ENCODE results near the gene AFF3. TPM values are rescaled to one million over a fixed set of nuclear protein-coding genes. Genes with fewer than 3 reads are reported as not detected.

Gene AFF3
- total and polyA plus RNA-seq, 3 donors from 2014 or later: 18.0 to 34.4 (median 27.1) TPM

GRCh38 chr2:99678625-99679024 lies 463.8 kb downstream of the AFF3 start:
- no peaks in the 10 kb centered on the region for H3K9me3 ChIP-seq
- 95 to 100% methylated on average over 4 of the region's 4 CpGs for WGBS, 2 donors
- H3K27ac ChIP-seq: no peak overlapping the region
- no peak for TF ChIP-seq POLR2A (IDR thresholded peaks at IDR 0.05)
- TF ChIP-seq, protein P1, sequence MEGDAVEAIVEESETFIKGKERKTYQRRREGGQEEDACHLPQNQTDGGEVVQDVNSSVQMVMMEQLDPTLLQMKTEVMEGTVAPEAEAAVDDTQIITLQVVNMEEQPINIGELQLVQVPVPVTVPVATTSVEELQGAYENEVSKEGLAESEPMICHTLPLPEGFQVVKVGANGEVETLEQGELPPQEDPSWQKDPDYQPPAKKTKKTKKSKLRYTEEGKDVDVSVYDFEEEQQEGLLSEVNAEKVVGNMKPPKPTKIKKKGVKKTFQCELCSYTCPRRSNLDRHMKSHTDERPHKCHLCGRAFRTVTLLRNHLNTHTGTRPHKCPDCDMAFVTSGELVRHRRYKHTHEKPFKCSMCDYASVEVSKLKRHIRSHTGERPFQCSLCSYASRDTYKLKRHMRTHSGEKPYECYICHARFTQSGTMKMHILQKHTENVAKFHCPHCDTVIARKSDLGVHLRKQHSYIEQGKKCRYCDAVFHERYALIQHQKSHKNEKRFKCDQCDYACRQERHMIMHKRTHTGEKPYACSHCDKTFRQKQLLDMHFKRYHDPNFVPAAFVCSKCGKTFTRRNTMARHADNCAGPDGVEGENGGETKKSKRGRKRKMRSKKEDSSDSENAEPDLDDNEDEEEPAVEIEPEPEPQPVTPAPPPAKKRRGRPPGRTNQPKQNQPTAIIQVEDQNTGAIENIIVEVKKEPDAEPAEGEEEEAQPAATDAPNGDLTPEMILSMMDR (IDR thresholded peaks at IDR 0.05): no peak
- H3K27me3 ChIP-seq: no peaks in the 10 kb centered on the region
- intact Hi-C loops (cut with DNase I; ENCODE audit: low total_unique reads): no loop called here
- no peak overlapping the region for H3K4me3 ChIP-seq
- no peaks in the 10 kb centered on the region for H3K4me1 ChIP-seq
- DNase-seq: no peak
- H3K36me3 ChIP-seq (ENCODE audit: low read depth, missing control alignments): no peaks in the 10 kb centered on the region

- Histone ChIP-seq H3K27me3 (no peaks in the 10 kb centered on the region), H3K4me1 (no peaks in the 10 kb centered on the region), H3K27ac (no peak overlapping the region), H3K9me3 (no peaks in the 10 kb centered on the region), H3K4me3 (no peak overlapping the region), H3K36me3 (ENCODE audit: low read depth, missing control alignments) (no peaks in the 10 kb centered on the region)
- no peak for DNase-seq
- WGBS, 2 donors: 88 to 90% methylated on average over 7 of the region's 7 CpGs
- intact Hi-C loops (cut with DNase I; ENCODE audit: low total_unique reads): no loop called here
- TF ChIP-seq, protein P1 (IDR thresholded peaks at IDR 0.05): no peak
- TF ChIP-seq POLR2A (IDR thresholded peaks at IDR 0.05): no peak
Observed at GRCh38 chr2:99677814-99678213, 464.6 kb downstream of the AFF3 start.

GRCh38 chr2:99675130-99675661 lies 467.2 kb downstream of the AFF3 start:
- Histone ChIP-seq H3K27ac (no peak overlapping the region), H3K4me3 (no peak overlapping the region), H3K27me3 (no peaks in the 10 kb centered on the region), H3K36me3 (ENCODE audit: low read depth, missing control alignments) (no peaks in the 10 kb centered on the region), H3K9me3 (no peaks in the 10 kb centered on the region), H3K4me1 (no peaks in the 10 kb centered on the region)
- TF ChIP-seq, protein P1 (IDR thresholded peaks at IDR 0.05): no peak
- TF ChIP-seq POLR2A (IDR thresholded peaks at IDR 0.05): no peak
- no peak for DNase-seq
- 92 to 93% methylated on average over 12 of the region's 12 CpGs for WGBS, 2 donors
- intact Hi-C loops (cut with DNase I; ENCODE audit: low total_unique reads): no loop called here

- no peaks in the 10 kb centered on the region for H3K27me3 ChIP-seq
- H3K36me3 ChIP-seq (ENCODE audit: low read depth, missing control alignments): no peaks in the 10 kb centered on the region
- no peak for DNase-seq
- no peak overlapping the region for H3K4me3 ChIP-seq
- no peaks in the 10 kb centered on the region for H3K4me1 ChIP-seq
- WGBS, 2 donors: 85 to 92% methylated on average over 6 to 8 of the region's 8 CpGs
- H3K9me3 ChIP-seq: no peaks in the 10 kb centered on the region
- H3K27ac ChIP-seq: no peak overlapping the region
- intact Hi-C loops (cut with DNase I; ENCODE audit: low total_unique reads): no loop called here
- TF ChIP-seq POLR2A (IDR thresholded peaks at IDR 0.05): no peak
- TF ChIP-seq, protein P1 (IDR thresholded peaks at IDR 0.05): no peak
Observed at GRCh38 chr2:99674090-99674489, 468.3 kb downstream of the AFF3 start.

GRCh38 chr2:99672766-99673350 lies 469.5 kb downstream of the AFF3 start:
- intact Hi-C loops (cut with DNase I; ENCODE audit: low total_unique reads): no loop called here
- no peak overlapping the region for H3K27ac ChIP-seq
- H3K36me3 ChIP-seq (ENCODE audit: low read depth, missing control alignments): no peaks in the 10 kb centered on the region
- WGBS, 2 donors: 79 to 92% methylated on average over 8 of the region's 8 CpGs
- TF ChIP-seq, protein P1 (IDR thresholded peaks at IDR 0.05): no peak
- TF ChIP-seq POLR2A (IDR thresholded peaks at IDR 0.05): no peak
- no peaks in the 10 kb centered on the region for H3K4me1 ChIP-seq
- H3K4me3 ChIP-seq: no peak overlapping the region
- H3K27me3 ChIP-seq: no peaks in the 10 kb centered on the region
- DNase-seq: no peak
- H3K9me3 ChIP-seq: no peaks in the 10 kb centered on the region
